CD14-positive monocyte (primary cell): ENCODE data around the gene IER5. TPM values are rescaled to one million over a fixed set of nuclear protein-coding genes. Genes with fewer than 3 reads are reported as not detected.

Experiments used
- DNase-seq, 3 donors: peaks; one replicate each; pipeline ENCODE4 v3.0.0-alpha.2; 2011 to 2022
- H2AFZ ChIP-seq: 2 replicates; pipeline ENCODE4 v1.6.0; 2012; ENCODE audit warnings: mild to moderate bottlenecking, low read depth, low read length, inconsistent platforms; ENCODE audit not compliant: insufficient read depth, poor library complexity, severe bottlenecking
- H3K27ac ChIP-seq, 2 donors: 1 replicate in 1 of 2; 2 replicates in 1 of 2; pipeline ENCODE4 v1.5.1; 2012 to 2013; ENCODE audit warnings: low read length in 2 of 2, control low read depth in 1 of 2, inconsistent platforms in 1 of 2, low read depth in 1 of 2, mild to moderate bottlenecking in 1 of 2
- H3K27me3 ChIP-seq, 2 donors: one replicate each; pipeline versions ENCODE4 v1.6.0 to v1.6.1; 2011 to 2013; ENCODE audit warnings: low read length in 2 of 2; ENCODE audit not compliant: control insufficient read depth in 2 of 2, insufficient read depth in 2 of 2
- H3K36me3 ChIP-seq, 2 donors: replicated peaks in 1 of 2; 1 replicate in 1 of 2; 2 replicates in 1 of 2; pipeline versions ENCODE4 v1.5.1 to v1.6.1; 2012 to 2013; ENCODE audit warnings: low read length in 2 of 2, control low read depth in 1 of 2, inconsistent platforms in 1 of 2, mild to moderate bottlenecking in 1 of 2; ENCODE audit not compliant: insufficient read depth in 2 of 2, control insufficient read depth in 1 of 2
- H3K4me1 ChIP-seq, 2 donors: 1 replicate in 1 of 2; 2 replicates in 1 of 2; pipeline versions ENCODE4 v1.5.1 to v1.6.1; 2012 to 2013; ENCODE audit warnings: low read length in 2 of 2, control low read depth in 1 of 2, inconsistent platforms in 1 of 2, mild to moderate bottlenecking in 1 of 2, moderate library complexity in 1 of 2; ENCODE audit not compliant: insufficient read depth in 2 of 2, control insufficient read depth in 1 of 2
- H3K4me2 ChIP-seq: replicated peaks from 2 replicates; pipeline ENCODE3; 2012; ENCODE audit warnings: low read length, moderate library complexity, mild to moderate bottlenecking; ENCODE audit not compliant: poor library complexity, severe bottlenecking; ENCODE audit errors: extremely low read depth
- H3K4me3 ChIP-seq, 3 experiments: fragments of 200-600 bp in 1 of 3; sonication (generic) in 1 of 3; replicated peaks in 1 of 3; 1 replicate in 2 of 3; 2 replicates in 1 of 3; pipeline ENCODE4 v1.5.1; 2011 to 2013; ENCODE audit warnings: low read length in 3 of 3, mild to moderate bottlenecking in 3 of 3, control low read depth in 2 of 3, low read depth in 2 of 3, inconsistent platforms in 1 of 3, moderate library complexity in 1 of 3
- H3K79me2 ChIP-seq: 2 replicates; pipeline ENCODE4 v1.6.0; 2012; ENCODE audit warnings: mild to moderate bottlenecking, control low read depth, inconsistent platforms, low read length, moderate library complexity; ENCODE audit not compliant: insufficient read depth
- H3K9ac ChIP-seq: 2 replicates; pipeline ENCODE4 v1.6.0; 2017; ENCODE audit warnings: low read length, mild to moderate bottlenecking; ENCODE audit not compliant: insufficient read depth, poor library complexity, severe bottlenecking
- H3K9me3 ChIP-seq, 2 donors: replicated peaks in 1 of 2; 1 replicate in 1 of 2; 2 replicates in 1 of 2; pipeline versions ENCODE4 v1.5.1 to v1.6.1; 2012 to 2013; ENCODE audit warnings: low read length in 2 of 2, control low read depth in 1 of 2; ENCODE audit not compliant: control insufficient read depth in 1 of 2, insufficient read depth in 1 of 2
- H4K20me1 ChIP-seq: 2 replicates; pipeline ENCODE4 v1.6.0; 2012; ENCODE audit warnings: mild to moderate bottlenecking, low read length, control low read depth, moderate library complexity; ENCODE audit not compliant: insufficient read depth
- H3K27ac Mint-ChIP-seq, 7 donors: one replicate each; pipeline ENCODE4 v1.8.0; 2020; ENCODE audit warnings: mild to moderate bottlenecking in 7 of 7, mixed read lengths in 7 of 7, moderate library complexity in 6 of 7, inconsistent platforms in 2 of 7
- H3K27me3 Mint-ChIP-seq, 3 donors: one replicate each; pipeline ENCODE4 v1.8.0; 2021 to 2022; ENCODE audit warnings: low read depth in 3 of 3, mild to moderate bottlenecking in 3 of 3, mixed read lengths in 3 of 3, moderate library complexity in 3 of 3, inconsistent platforms in 1 of 3
- H3K36me3 Mint-ChIP-seq, 2 donors: one replicate each; pipeline ENCODE4 v1.8.0; 2020; ENCODE audit warnings: mixed read lengths in 2 of 2, inconsistent platforms in 1 of 2, mild to moderate bottlenecking in 1 of 2
- H3K4me1 Mint-ChIP-seq: one replicate; pipeline ENCODE4 v1.8.0; 2020; ENCODE audit warnings: mild to moderate bottlenecking, mixed read lengths
- H3K4me3 Mint-ChIP-seq, 2 donors: one replicate each; pipeline ENCODE4 v1.8.0; 2020; ENCODE audit warnings: mild to moderate bottlenecking in 2 of 2, mixed read lengths in 2 of 2, moderate library complexity in 1 of 2
- H3K9me3 Mint-ChIP-seq, 7 donors: one replicate each; pipeline ENCODE4 v1.8.0; 2020 to 2022; ENCODE audit warnings: mixed read lengths in 7 of 7, mild to moderate bottlenecking in 6 of 7, moderate library complexity in 6 of 7, inconsistent platforms in 2 of 7
- WGBS: methylation state at CpG from one replicate; pipeline ENCODE4 v1.1.5; 2013; ENCODE audit warnings: missing lambda C conversion rate; ENCODE audit not compliant: insufficient coverage; 5-methylcytosine and 5-hydroxymethylcytosine counted together
- intact Hi-C, 2 donors: fragments of 100-400 bp; cut with micrococcal nuclease; formaldehyde crosslinking; loops; one replicate each; pipeline versions ENCODE4 v1.15.0 to v1.15.1; 2023
- polyA plus RNA-seq, 3 donors: library from polyadenylated mRNA; depleted of rRNA in 1 of 3; unstranded in 2 of 3; stranded (reverse) in 1 of 3; fragments of 300-500 nt in 2 of 3; fragments of >200 nt in 1 of 3; fragmentation: Illumina TruSeq in 2 of 3; gene quantifications; 1 replicate in 2 of 3; 2 replicates in 1 of 3; pipeline ENCODE4 v1.2.3, GENCODE V29; 2012 to 2021
- TF ChIP-seq, protein P1 (sequence below): fragments of 200-600 bp; IDR thresholded peaks from one replicate; pipeline ENCODE4 v1.8.0; 2022; ENCODE audit warnings: antibody characterized with exemption, mild to moderate bottlenecking

IER5 gene
- polyA plus RNA-seq, 3 donors = 13.7 to 110 (median 29.0) TPM

DNA sequence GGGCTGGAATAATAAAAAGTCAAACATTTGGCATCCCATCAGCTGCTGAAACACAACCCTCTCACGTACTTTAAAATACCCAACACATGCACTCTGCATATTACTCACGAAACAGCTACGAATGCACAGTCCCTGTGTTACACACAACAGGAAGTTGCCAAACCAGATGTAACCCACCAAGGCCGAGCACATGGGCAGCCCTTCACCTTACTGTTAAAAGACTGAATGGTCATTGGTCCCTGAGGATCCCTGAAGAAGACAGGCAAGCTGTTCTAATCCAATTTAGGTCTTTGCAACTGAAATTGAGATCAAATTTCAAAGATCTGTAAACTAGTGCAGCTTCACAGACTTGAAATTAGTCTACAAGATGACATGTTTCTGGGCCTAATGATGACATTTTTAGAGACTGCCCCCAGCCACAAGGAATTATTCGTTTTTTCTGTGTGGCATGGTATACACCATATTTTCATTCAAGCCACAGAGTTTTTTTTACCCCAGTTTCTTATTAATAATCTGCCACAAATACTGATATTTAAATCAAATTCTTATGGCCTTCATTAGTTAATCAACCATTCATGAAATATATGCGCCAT is 25.6 kb upstream of the IER5 start:
- 20% methylated on average over 4 of the region's 6 CpGs for WGBS
- H3K4me2 ChIP-seq = peak overlapping the region; percentile 75

DNA sequence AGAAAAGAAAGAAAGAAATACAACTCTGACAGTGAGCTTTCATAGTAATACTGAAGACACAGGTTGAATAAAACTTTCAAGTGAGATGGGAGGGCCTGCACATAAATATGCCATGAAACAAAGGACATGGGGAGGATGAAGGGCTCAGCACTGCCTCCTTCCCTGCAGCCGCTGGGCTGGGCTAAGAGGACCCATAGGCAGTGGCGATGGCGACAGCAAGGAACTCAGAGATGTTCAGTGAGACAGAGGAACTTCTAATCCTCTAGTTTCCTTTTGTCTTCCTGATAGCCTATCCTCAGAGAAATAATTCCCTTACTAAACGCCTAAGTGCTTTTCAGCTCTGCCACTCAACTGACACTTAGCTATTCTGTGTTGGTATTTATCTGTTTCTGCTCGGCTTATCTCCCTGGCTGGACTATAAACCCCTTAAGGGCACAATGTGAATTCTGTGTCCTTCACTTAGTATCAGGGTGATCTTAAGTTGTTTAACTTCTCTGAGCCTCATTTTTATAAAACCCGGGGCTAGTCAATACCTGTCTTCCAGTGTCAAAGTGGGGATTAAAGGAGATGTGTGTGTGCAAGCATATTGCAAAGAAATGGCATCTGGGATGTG is 24.4 kb upstream of the IER5 start:
- peak overlapping the region; percentile 53 for H3K4me2 ChIP-seq
- peaks cover 0 to 7% of the 10 kb centered on the region in 2 donors for H3K36me3 ChIP-seq
- Mint-ChIP-seq H3K4me1 (peaks cover 48% of the 10 kb centered on the region), H3K27me3 (peaks cover 0 to 2% (median 0%) of the 10 kb centered on the region in 3 donors), H3K9me3 (peaks cover 2 to 9% (median 5%) of the 10 kb centered on the region in 7 donors), H3K36me3 (peaks cover 12 to 13% of the 10 kb centered on the region in 2 donors), H3K4me3 (peak overlapping the region; percentile 54 to 69), H3K27ac (peak overlapping the region; percentile 78 to 100 (median 98))
- peak overlapping the region; percentile 0 for H3K9ac ChIP-seq
- no peaks in the 10 kb centered on the region for H3K27me3 ChIP-seq
- peaks cover 4 to 5% of the 10 kb centered on the region in 2 donors for H3K9me3 ChIP-seq
- H4K20me1 ChIP-seq = no peaks in the 10 kb centered on the region
- H2AFZ ChIP-seq = peak overlapping the region; percentile 61
- WGBS = 100% methylated on average over 1 of the region's 6 CpGs
- peak overlapping the region in 1 of 3 experiments; percentile 2 for H3K4me3 ChIP-seq
- TF ChIP-seq, protein P1, sequence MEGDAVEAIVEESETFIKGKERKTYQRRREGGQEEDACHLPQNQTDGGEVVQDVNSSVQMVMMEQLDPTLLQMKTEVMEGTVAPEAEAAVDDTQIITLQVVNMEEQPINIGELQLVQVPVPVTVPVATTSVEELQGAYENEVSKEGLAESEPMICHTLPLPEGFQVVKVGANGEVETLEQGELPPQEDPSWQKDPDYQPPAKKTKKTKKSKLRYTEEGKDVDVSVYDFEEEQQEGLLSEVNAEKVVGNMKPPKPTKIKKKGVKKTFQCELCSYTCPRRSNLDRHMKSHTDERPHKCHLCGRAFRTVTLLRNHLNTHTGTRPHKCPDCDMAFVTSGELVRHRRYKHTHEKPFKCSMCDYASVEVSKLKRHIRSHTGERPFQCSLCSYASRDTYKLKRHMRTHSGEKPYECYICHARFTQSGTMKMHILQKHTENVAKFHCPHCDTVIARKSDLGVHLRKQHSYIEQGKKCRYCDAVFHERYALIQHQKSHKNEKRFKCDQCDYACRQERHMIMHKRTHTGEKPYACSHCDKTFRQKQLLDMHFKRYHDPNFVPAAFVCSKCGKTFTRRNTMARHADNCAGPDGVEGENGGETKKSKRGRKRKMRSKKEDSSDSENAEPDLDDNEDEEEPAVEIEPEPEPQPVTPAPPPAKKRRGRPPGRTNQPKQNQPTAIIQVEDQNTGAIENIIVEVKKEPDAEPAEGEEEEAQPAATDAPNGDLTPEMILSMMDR = no peak
- peaks cover 49 to 50% of the 10 kb centered on the region in 2 donors for H3K4me1 ChIP-seq
- DNase-seq = peak in 2 of 3 donors; percentile 28 to 52
- no peaks in the 10 kb centered on the region for H3K79me2 ChIP-seq
- peak overlapping the region; percentile 66 to 99 for H3K27ac ChIP-seq
- intact Hi-C loops = no loop called here

More for the DNA sequence above, 25.6 kb upstream of the IER5 start:
- H3K27ac Mint-ChIP-seq = peak overlapping the region; percentile 97 to 100 (median 99)
- Histone ChIP-seq H3K4me1 (peaks cover 49 to 50% of the 10 kb centered on the region in 2 donors), H4K20me1 (no peaks in the 10 kb centered on the region), H3K4me3 (peak overlapping the region in 1 of 3 experiments; percentile 72), H3K9ac (peak overlapping the region; percentile 86), H3K9me3 (peaks cover 6 to 8% of the 10 kb centered on the region in 2 donors), H3K36me3 (peaks cover 0 to 17% of the 10 kb centered on the region in 2 donors), H3K27me3 (no peaks in the 10 kb centered on the region), H2AFZ (peak overlapping the region; percentile 57), H3K27ac (peak overlapping the region; percentile 87 to 99), H3K79me2 (no peaks in the 10 kb centered on the region)
- intact Hi-C loops = loop anchor here in 1 of 2 donors (2.0 kb wide), 1 partner anchor 28 kb away; no protein-coding TSS in a partner anchor
- H3K27me3 Mint-ChIP-seq = peaks cover 0 to 2% (median 0%) of the 10 kb centered on the region in 3 donors
- H3K4me1 Mint-ChIP-seq = peaks cover 48% of the 10 kb centered on the region
- TF ChIP-seq, protein P1 = no peak
- peak overlapping the region; percentile 79 to 95 for H3K4me3 Mint-ChIP-seq
- DNase-seq = peak; percentile 81 to 93 (median 92)
- H3K9me3 Mint-ChIP-seq = peaks cover 4 to 14% (median 9%) of the 10 kb centered on the region in 7 donors
- peaks cover 22% of the 10 kb centered on the region in 2 donors for H3K36me3 Mint-ChIP-seq
